Inferior parietal cortex (tissue), 1 donor: ENCODE data around the gene THSD7B.
"Not testable (repeated sequence)": the region's sequence is repeated elsewhere in the genome, so short reads cannot be mapped to it uniquely, and the experiment has no call there.

Experiments
- DNase-seq: peaks from one replicate; pipeline ENCODE4 v3.0.0-alpha.2; 2016; ENCODE audit errors: extremely low spot score

THSD7B gene

GRCh38 chr2:137525641-137526190, 760.4 kb downstream of the THSD7B start:
- no peak for DNase-seq

- DNase-seq: no peak
Observed at GRCh38 chr2:137535897-137536296, 770.6 kb downstream of the THSD7B start.

- DNase-seq: no peak
Observed at GRCh38 chr2:137539336-137539735, 774.0 kb downstream of the THSD7B start.

- no peak for DNase-seq
Observed at GRCh38 chr2:137547842-137548241, 782.5 kb downstream of the THSD7B start.

- no peak for DNase-seq
Observed at GRCh38 chr2:137566387-137566786, 801.0 kb downstream of the THSD7B start.

GRCh38 chr2:137570484-137570883, 805.1 kb downstream of the THSD7B start:
- DNase-seq: no peak

- DNase-seq: not testable (repeated sequence)
Observed at GRCh38 chr2:137587834-137588233, 822.5 kb downstream of the THSD7B start.

- DNase-seq: not testable (repeated sequence)
Observed at GRCh38 chr2:137588578-137588977, 823.2 kb downstream of the THSD7B start.

GRCh38 chr2:137590102-137590501, 824.8 kb downstream of the THSD7B start:
- DNase-seq: no peak

GRCh38 chr2:137607722-137608318, 842.5 kb downstream of the THSD7B start:
- no peak for DNase-seq

- no peak for DNase-seq
Observed at GRCh38 chr2:137638932-137639331, 873.6 kb downstream of the THSD7B start.

- peak; percentile 33 for DNase-seq
Observed at GRCh38 chr2:137644731-137645130, 879.4 kb downstream of the THSD7B start.

- no peak for DNase-seq
Observed at GRCh38 chr2:137654046-137654445, 888.7 kb downstream of the THSD7B start.

- DNase-seq: no peak
Observed at GRCh38 chr2:137655814-137656213, 890.5 kb downstream of the THSD7B start.

GRCh38 chr2:137658433-137658832, 893.1 kb downstream of the THSD7B start:
- no peak for DNase-seq

GRCh38 chr2:137659616-137660015, 894.3 kb downstream of the THSD7B start:
- DNase-seq: peak; percentile 18

GRCh38 chr2:137670111-137670510, 904.8 kb downstream of the THSD7B start:
- no peak for DNase-seq

- no peak for DNase-seq
Observed at GRCh38 chr2:137672989-137673552, 907.7 kb downstream of the THSD7B start.

- DNase-seq: no peak
Observed at GRCh38 chr2:137674991-137675390, 909.6 kb downstream of the THSD7B start.

GRCh38 chr2:137675584-137676327, 910.4 kb downstream of the THSD7B start:
- DNase-seq: no peak

- DNase-seq: no peak
Observed at GRCh38 chr2:137676346-137676745, 911.0 kb downstream of the THSD7B start.

- no peak for DNase-seq
Observed at GRCh38 chr2:137677466-137677865, 912.1 kb downstream of the THSD7B start.

- no peak for DNase-seq
Observed at GRCh38 chr2:137689549-137689948, 924.2 kb downstream of the THSD7B start.
